Measurements from ENCODE around the gene FTH1. TPM values are rescaled to one million over a fixed set of nuclear protein-coding genes. Genes with fewer than 3 reads are reported as not detected.

Gene FTH1
- total and polyA plus RNA-seq, 2 of the 13 experiments (the other 11 are each of a cell fraction or from before 2014, with no cell fraction given): 607 to 760 TPM

DNA sequence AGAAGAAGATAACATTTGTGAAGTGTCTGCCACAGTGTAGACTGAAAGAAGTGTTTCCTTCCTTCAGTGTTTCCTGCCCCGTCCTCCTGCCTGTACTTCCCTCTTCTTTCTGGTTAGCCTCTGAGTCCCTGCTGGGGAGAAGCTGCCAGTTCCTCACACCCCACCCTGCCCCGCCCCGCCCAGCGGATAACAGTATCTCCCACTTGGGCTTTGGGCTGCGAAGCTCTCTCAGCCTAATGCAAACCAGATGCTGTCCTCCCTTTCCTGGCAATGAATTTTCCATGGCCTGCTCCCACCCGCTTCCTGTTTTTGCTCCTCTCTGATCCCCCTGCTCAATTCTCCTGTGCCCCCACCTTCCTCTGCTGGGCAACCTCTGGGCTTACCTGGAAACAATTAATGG lies 44.9 kb downstream of the FTH1 start (continued):
- TF ChIP-seq, protein P1, sequence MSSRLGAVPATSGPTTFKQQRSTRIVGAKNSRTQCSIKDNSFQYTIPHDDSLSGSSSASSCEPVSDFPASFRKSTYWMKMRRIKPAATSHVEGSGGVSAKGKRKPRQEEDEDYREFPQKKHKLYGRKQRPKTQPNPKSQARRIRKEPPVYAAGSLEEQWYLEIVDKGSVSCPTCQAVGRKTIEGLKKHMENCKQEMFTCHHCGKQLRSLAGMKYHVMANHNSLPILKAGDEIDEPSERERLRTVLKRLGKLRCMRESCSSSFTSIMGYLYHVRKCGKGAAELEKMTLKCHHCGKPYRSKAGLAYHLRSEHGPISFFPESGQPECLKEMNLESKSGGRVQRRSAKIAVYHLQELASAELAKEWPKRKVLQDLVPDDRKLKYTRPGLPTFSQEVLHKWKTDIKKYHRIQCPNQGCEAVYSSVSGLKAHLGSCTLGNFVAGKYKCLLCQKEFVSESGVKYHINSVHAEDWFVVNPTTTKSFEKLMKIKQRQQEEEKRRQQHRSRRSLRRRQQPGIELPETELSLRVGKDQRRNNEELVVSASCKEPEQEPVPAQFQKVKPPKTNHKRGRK (CRISPR knock-in tag; IDR thresholded peaks at IDR 0.05): no peak
- TF ChIP-seq ZBTB7A (CRISPR knock-in tag; IDR thresholded peaks at IDR 0.05) (no peak), ZNF317 (CRISPR knock-in tag; IDR thresholded peaks at IDR 0.05) (no peak)

DNA sequence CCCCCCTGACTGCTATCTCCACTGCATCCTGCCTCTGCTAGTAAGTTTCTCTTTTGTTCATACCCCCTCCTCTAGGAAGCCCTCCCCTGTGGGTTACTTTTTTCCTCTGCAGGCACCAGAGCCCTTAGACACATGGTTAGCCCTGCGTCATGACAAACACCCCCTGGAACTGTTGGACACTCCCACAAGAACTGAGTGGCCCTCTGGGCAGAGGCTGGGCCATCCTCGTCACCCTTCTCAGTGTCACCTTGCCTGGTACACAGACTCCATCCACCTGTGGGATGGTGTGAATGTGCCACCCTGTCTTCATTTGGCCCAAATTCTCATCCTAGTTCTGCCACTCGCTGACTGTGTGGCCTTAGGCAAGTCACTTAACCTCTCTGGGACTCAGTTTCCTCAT lies 46.0 kb downstream of the FTH1 start:
- no peak overlapping the region for H3K27ac ChIP-seq (ENCODE audit: extremely low read length, insufficient read depth, low read length)
- no peak for TF ChIP-seq TEAD2 (CRISPR knock-in tag; IDR thresholded peaks at IDR 0.05)
- peak; percentile 76 for TF ChIP-seq ZNF768 (CRISPR knock-in tag; IDR thresholded peaks at IDR 0.05)
- CTCF ChIA-PET (ENCODE audit: low intra/inter-chr PET ratio, low total read pairs): no interaction called here
- no peak overlapping the region for H3K4me3 ChIP-seq (replicated peaks in 1 of 3; ENCODE audit: insufficient read depth in 1 of 3, low read depth in 2 of 3, low read length in 3 of 3)
- H4K20me1 ChIP-seq (ENCODE audit: insufficient read depth, low read length): no peaks in the 10 kb centered on the region
- no TSS peak for BruUV-seq (replicated peaks)
- in situ Hi-C loops (cut with HindIII; ENCODE audit: extremely low pct_ligation_motif_present, low pct_unique_long_range_greater_than_20kb): no loop called here
- FAIRE-seq (no peak), ATAC-seq (no peak), DNase-seq (ENCODE audit: low spot score) (no peak)
- peaks cover 10 to 37% of the 10 kb centered on the region in 2 experiments for H3K27me3 ChIP-seq (ENCODE audit: control insufficient read depth in 1 of 2, insufficient read depth in 2 of 2, low read length in 2 of 2)
- no peak overlapping the region for H2AFZ ChIP-seq (ENCODE audit: low read length)
- H3K4me1 ChIP-seq (ENCODE audit: insufficient read depth, low read length): peaks cover 61% of the 10 kb centered on the region
- POLR2A ChIA-PET: no interaction called here
- intact Hi-C loops (cut with micrococcal nuclease; ENCODE audit: unreplicated experiment): no loop called here
- no peak overlapping the region for H3K4me2 ChIP-seq (ENCODE audit: low read depth, low read length)
- no peaks in the 10 kb centered on the region for H3K79me2 ChIP-seq (ENCODE audit: insufficient read depth, low read length)
- no peak overlapping the region for H3K9ac ChIP-seq (ENCODE audit: insufficient read depth, low read depth, low read length)
- H3K36me3 ChIP-seq (replicated peaks in 1 of 2; ENCODE audit: control insufficient read depth in 1 of 2, insufficient read depth in 2 of 2, low read length in 2 of 2): no peaks in the 10 kb centered on the region
- WGBS (ENCODE audit: low lambda C conversion rate): 38% methylated on average over 3 of the region's 3 CpGs
- H3K9me3 ChIP-seq (ENCODE audit: low read length): no peaks in the 10 kb centered on the region

Measured in HepG2 (cell line).